A673 (cell line): ENCODE results near the gene TGM3. TPM values are rescaled to one million over a fixed set of nuclear protein-coding genes. Genes with fewer than 3 reads are reported as not detected.

Experiments used
- BruUV-seq: library from RNA; stranded (reverse); fragments of 400-500 nt; replicated peaks from 2 replicates; lab custom pipeline; 2021; lab: Mats Ljungman, UMichigan
- CTCF ChIA-PET: fragments of 300-600 bp; sonication (Branson Sonifier 250); formaldehyde crosslinking; loops from one replicate; lab custom pipeline; 2022; ENCODE audit warnings: antibody characterized with exemption; lab: Charles Lee
- POLR2A ChIA-PET: fragments of 300-600 bp; sonication (Branson Sonifier 250); formaldehyde crosslinking; loops from one replicate; lab custom pipeline; 2022; ENCODE audit warnings: antibody characterized with exemption; ENCODE audit not compliant: low non-redundant PET; lab: Charles Lee
- DNase-seq: peaks from one replicate; pipeline ENCODE4 v3.0.0-alpha.2; 2015; ENCODE audit warnings: low spot score
- H3K27ac ChIP-seq: fragments of 200-600 bp; sonication (generic); 2 replicates; pipeline ENCODE4 v1.5.1; 2016; ENCODE audit warnings: mixed run types, low read depth, mild to moderate bottlenecking, mixed read lengths, antibody characterized with exemption, low read length; ENCODE audit not compliant: poor library complexity, severe bottlenecking
- H3K27me3 ChIP-seq: fragments of 200-600 bp; sonication (generic); replicated peaks from 2 replicates; pipeline ENCODE4 v1.6.1; 2017; ENCODE audit warnings: mixed run types, low read depth, mild to moderate bottlenecking, mixed read lengths, antibody characterized with exemption, low read length; ENCODE audit not compliant: insufficient read depth, poor library complexity
- H3K36me3 ChIP-seq: fragments of 200-600 bp; sonication (generic); 2 replicates; pipeline ENCODE4 v1.6.1; 2016; ENCODE audit warnings: mixed run types, mild to moderate bottlenecking, mixed read lengths, antibody characterized with exemption, low read length; ENCODE audit not compliant: insufficient read depth, poor library complexity, severe bottlenecking
- H3K4me1 ChIP-seq: fragments of 200-600 bp; sonication (generic); 2 replicates; pipeline ENCODE4 v1.6.1; 2017; ENCODE audit warnings: mixed run types, mild to moderate bottlenecking, mixed read lengths, antibody characterized with exemption, low read length; ENCODE audit not compliant: insufficient read depth, poor library complexity, severe bottlenecking
- H3K4me3 ChIP-seq: fragments of 200-600 bp; sonication (generic); 2 replicates; pipeline ENCODE4 v1.5.1; 2016; ENCODE audit warnings: low read depth, mixed run types, mild to moderate bottlenecking, mixed read lengths, low read length; ENCODE audit not compliant: poor library complexity, severe bottlenecking
- H3K9me3 ChIP-seq: fragments of 200-600 bp; sonication (generic); 2 replicates; pipeline ENCODE4 v1.6.1; 2016; ENCODE audit warnings: mixed run types, low read depth, mild to moderate bottlenecking, mixed read lengths, antibody characterized with exemption, low read length; ENCODE audit not compliant: poor library complexity, severe bottlenecking
- EZH2 ChIP-seq: fragments of 200-600 bp; sonication (generic); IDR thresholded peaks from 2 replicates; pipeline ENCODE4 v1.6.1; 2017; ENCODE audit warnings: borderline replicate concordance, low read depth, mild to moderate bottlenecking, mixed read lengths, antibody characterized with exemption, low read length; ENCODE audit not compliant: poor library complexity, severe bottlenecking
- intact Hi-C: fragments of 100-400 bp; cut with micrococcal nuclease; formaldehyde crosslinking; loops from one replicate; pipeline ENCODE4 v1.10.0; 2022; ENCODE audit not compliant: unreplicated experiment
- total RNA-seq: library from RNA; stranded (reverse); gene quantifications from 2 replicates; pipeline ENCODE4 v1.2.3, GENCODE V29; 2021
- TF ChIP-seq, protein P1 (sequence below): fragments of 300-800, 200-600 bp; sonication (generic); conservative IDR thresholded peaks from 2 replicates; pipeline ENCODE4 v1.5.1; 2017; ENCODE audit warnings: low read depth, mild to moderate bottlenecking, antibody characterized with exemption, low read length, moderate library complexity, mixed read lengths

The TGM3 gene
- total RNA-seq, 1 experiment from 2014 or later, result 0.11 TPM

DNA sequence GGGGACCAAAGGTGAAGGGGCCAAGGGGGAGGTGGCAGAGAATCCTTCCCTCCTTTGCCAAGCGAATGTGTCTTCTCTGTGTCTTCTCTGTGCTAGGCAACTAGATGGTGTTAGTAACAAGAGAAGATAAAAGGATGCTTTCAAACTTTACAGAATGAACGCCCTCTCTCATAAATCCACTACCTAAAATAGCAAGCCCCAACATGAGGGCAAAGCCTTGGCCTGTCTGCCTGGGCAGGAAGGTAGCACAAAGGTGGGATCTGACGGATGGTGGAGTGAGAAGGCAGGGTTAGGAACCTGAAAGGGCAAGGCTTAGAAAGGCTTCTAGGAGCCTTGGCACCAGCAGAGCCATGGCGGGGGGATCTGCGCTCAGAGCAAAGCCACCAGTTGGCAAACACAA lies 13.6 kb upstream of the TGM3 start:
- BruUV-seq, result no TSS peak
- Histone ChIP-seq H3K36me3 (no peaks in the 10 kb centered on the region), H3K27me3 (peaks cover 21% of the 10 kb centered on the region), H3K4me1 (no peaks in the 10 kb centered on the region), H3K9me3 (no peaks in the 10 kb centered on the region), H3K4me3 (no peak overlapping the region), H3K27ac (no peak overlapping the region)
- intact Hi-C loops, result no loop called here
- ChIA-PET CTCF (no interaction called here), POLR2A (no interaction called here)
- no peak for DNase-seq
- TF ChIP-seq, protein P1, sequence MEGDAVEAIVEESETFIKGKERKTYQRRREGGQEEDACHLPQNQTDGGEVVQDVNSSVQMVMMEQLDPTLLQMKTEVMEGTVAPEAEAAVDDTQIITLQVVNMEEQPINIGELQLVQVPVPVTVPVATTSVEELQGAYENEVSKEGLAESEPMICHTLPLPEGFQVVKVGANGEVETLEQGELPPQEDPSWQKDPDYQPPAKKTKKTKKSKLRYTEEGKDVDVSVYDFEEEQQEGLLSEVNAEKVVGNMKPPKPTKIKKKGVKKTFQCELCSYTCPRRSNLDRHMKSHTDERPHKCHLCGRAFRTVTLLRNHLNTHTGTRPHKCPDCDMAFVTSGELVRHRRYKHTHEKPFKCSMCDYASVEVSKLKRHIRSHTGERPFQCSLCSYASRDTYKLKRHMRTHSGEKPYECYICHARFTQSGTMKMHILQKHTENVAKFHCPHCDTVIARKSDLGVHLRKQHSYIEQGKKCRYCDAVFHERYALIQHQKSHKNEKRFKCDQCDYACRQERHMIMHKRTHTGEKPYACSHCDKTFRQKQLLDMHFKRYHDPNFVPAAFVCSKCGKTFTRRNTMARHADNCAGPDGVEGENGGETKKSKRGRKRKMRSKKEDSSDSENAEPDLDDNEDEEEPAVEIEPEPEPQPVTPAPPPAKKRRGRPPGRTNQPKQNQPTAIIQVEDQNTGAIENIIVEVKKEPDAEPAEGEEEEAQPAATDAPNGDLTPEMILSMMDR, result no peak
- no peak for TF ChIP-seq EZH2

DNA sequence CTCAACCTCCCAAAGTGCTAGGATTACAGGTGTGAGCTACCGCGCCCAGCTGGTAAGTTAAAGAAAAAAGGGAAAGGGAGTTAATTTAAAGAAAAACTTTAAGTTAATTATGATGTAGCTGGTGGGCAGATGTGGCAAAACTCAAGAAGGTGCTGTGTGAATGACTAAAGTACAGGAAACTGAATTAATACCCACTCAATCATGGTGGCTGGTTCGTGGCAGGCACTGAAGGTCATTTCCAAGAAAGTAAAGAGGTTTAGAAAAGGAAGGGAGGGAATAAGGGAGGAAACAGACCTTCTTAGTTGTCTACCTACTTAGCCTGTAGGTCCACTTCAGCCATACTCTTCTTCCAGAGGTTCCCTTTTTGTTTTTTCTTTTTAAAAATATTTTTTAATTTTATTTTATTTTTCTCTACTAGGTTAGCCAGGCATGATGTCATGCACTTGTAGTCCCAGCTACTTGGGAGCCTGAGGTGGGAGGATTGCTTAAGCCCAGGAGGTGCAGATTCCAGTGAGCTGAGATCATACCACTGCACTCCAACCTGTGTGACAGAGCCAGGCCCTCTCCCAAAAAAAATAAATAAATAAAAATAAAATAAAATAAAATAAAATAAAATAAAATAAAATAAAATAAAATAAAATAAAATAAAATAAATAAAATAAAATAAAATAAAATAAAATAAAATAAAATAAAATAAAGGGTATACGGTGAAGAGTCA lies 11.9 kb upstream of the TGM3 start:
- no peak for DNase-seq

DNA sequence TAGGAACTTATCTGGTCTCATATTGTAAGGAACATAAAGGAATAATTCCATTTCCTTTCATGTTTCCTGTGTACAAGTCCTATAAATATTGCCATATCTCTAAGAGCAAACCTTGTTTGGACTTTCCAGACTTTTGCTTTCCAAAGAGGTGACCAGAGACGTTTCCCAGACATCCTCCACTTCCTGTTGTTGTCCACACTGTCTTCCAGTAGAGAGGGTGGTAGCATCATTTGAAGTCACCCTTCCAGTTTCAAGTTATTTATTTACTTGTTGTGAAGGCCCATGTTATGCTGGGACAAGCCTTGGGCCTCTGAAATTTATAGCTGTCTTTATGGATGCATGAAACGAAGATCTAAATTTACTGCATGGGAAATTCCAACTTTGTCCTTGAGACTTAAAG lies 10.6 kb upstream of the TGM3 start:
- H3K4me3 ChIP-seq, result no peak overlapping the region
- CTCF ChIA-PET, result no interaction called here
- intact Hi-C loops, result no loop called here
- POLR2A ChIA-PET, result no interaction called here
- H3K27ac ChIP-seq, result no peak overlapping the region
- H3K9me3 ChIP-seq, result no peaks in the 10 kb centered on the region
- BruUV-seq, result no TSS peak
- TF ChIP-seq, protein P1, result no peak
- TF ChIP-seq EZH2, result no peak
- DNase-seq, result no peak
- H3K36me3 ChIP-seq, result no peaks in the 10 kb centered on the region
- no peaks in the 10 kb centered on the region for H3K27me3 ChIP-seq
- H3K4me1 ChIP-seq, result no peaks in the 10 kb centered on the region

More for the DNA sequence above, 11.9 kb upstream of the TGM3 start:
- Histone ChIP-seq H3K27me3 (peaks cover 4% of the 10 kb centered on the region), H3K9me3 (no peaks in the 10 kb centered on the region), H3K4me1 (no peaks in the 10 kb centered on the region), H3K36me3 (no peaks in the 10 kb centered on the region), H3K4me3 (no peak overlapping the region), H3K27ac (no peak overlapping the region)
- CTCF ChIA-PET, result no interaction called here
- POLR2A ChIA-PET, result no interaction called here
- intact Hi-C loops, result no loop called here
- no TSS peak for BruUV-seq
- TF ChIP-seq, protein P1, result no peak
- no peak for TF ChIP-seq EZH2
